ENCODE measurements around the gene CKAP5.
"Not testable (repeated sequence)": the region's sequence is repeated elsewhere in the genome, so short reads cannot be mapped to it uniquely, and the experiment has no call there.

The CKAP5 gene

DNA sequence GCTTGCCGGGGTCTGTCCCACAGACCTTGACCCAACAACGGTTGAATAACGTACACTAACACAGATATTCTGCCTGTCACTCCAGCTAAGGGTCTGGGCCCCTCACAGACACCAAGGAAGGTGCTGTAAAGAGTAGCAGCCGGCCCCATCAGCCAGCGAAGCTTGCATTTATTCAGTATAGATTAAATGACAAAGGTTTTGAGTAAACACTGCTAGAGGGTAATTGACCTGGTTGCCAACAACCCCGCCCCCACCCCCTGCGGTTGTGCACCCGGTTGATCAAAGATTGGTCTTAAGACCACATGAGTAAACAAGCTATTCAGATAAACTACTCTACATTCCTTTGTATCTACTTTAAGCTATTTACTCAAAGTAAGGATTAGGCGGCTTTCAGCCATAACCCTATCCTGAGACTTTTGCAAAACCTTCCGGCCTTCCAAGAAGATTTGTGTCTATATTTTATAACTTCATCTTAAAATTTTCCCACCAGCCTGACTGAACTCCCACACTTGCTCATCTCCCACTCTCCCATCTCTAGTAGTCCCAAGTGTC, 4.8 kb upstream of the CKAP5 start:
- DNase-seq = no peak

DNA sequence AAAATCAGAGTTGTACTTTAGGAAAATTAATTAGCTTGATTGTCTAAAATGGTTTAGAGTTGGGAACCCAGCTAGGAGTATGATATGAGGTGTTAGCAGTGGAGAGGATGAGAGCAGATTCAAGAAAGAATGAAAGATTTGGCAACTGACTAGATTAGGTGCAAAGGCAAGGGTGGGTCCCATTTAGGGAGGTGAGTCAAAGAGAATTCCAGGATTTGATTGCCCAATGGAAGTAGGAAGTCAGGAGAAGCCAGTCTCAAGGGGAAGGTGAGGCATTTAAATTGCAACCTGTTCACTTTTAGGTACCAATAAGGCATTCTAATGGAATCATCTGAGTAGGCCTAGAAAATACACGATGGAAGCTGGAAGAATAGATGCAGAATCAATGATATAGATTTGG, 3.6 kb upstream of the CKAP5 start:
- DNase-seq = no peak

DNA sequence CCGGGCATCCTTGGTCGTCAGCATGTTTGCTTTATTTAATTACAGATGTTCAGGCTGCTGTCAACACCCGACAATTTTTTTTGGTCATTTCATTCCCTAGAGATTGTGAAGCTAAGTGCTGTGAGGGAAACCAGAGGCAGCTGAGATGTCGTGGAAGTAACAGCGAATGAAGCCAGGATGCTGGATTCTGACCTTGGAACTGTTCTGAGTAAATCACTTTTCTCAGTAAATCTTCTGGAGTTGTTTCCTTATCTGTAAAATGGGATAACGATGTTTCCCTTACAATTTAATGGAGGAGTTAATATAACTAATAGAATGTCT, 390 bp upstream of the CKAP5 start:
- no peak for DNase-seq

DNA sequence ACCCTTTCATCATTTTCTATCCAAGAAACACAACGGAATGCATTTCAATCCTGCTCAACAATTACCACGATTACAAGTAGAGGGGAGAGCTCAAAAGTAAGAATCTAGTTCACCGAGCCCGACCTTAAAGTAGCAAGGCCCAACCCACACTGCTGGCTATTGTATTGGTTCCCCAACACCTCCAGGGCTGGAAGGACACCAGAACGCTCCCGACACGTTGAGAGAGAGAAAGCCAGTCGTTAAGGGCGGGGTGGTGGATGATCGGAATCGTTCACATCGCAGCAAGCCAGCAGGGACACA, 690 bp downstream of the CKAP5 start:
- DNase-seq = no peak

DNA sequence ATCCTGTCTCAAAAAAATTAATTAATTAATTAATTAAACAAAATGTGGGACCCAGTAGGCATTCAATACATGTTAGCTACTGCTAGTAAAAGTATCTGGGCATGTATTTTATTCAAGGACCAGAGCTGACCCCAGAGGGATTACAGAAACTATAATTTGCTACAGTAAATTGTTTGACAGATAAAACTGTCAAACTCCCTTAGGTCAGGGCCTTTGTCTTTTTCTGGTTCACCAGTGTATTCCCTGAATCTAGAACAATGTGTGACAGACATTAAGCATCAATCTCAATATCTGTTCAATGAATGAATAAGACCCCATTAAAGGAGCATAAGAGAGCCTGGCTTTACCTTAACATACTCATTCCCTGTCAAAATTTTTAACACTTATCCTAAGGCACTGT, 6.0 kb downstream of the CKAP5 start:
- no peak for DNase-seq

DNA sequence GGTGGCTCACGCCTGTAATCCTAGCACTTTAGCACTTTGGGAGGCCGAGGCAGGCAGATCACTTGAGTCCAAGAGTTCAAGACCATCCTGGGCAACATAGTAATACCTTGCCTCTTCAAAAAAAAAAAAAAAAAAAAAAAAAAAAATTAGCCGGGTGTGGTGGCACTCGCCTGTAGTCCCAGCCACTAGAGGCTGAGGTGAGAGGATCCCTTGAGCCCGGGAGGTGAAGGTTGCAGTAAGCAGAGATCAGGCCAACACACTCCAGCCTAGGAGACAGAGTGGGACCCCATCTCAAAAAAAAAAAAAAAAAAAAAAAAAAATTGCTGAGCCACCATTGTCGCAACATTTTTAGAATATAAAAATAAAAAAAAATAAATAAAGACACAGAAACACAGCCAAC, 7.6 kb downstream of the CKAP5 start:
- no peak for DNase-seq

DNA sequence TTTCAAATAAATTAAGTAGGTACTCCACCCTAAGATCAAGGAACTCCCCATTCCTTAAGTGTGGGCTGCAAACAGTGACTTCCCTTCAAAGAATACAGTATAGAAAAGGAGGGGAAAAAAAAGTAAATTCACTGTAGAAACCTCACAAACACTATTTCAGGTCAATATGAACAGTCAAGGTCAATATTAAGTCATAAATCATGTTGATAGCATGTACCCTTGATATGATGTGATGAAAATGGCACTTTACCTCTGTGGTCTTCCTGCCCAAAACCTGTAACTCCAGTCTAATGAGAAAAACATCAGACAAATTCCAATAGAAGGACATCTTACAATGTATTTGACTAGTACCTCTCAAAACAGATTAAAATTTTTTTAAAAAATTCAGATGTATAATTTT, 8.2 kb downstream of the CKAP5 start:
- DNase-seq = no peak

DNA sequence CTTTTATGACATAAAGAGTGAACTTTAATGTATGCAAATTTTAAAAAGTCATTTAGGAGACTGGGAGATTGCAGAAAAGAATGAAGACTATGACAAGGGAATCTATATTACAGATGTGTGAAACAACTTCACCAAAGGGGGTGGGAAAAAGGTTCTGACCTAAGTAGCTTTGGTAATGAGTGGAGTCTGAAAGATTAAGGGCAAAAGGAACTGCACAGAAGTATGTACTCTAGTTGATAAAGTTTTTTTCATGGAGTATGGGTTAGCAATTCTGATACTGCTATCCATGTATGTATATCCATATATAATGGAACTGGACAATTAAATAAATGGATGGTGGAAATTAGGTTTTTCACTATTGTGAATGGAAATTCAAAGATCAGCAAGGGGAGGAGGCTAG, 9.2 kb downstream of the CKAP5 start:
- DNase-seq = no peak

DNA sequence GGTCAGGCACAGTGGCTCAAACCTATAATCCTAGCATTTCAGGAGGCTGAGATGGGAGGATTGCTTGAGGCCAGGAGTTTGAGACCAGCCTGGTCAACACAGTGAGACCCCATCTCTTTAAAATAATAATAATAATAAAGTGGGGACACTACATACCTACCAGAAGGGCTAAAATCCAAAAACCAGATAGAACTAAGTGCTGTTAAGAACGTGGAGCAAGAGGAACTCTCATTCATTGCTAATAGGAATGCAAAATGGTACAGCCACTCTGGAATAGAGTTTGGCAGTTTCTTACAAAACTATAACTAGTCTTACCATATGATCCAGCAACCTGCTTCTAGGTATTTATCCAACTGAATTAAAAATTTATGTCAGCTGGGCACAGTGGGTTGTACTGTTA, 9.6 kb downstream of the CKAP5 start:
- no peak for DNase-seq

DNA sequence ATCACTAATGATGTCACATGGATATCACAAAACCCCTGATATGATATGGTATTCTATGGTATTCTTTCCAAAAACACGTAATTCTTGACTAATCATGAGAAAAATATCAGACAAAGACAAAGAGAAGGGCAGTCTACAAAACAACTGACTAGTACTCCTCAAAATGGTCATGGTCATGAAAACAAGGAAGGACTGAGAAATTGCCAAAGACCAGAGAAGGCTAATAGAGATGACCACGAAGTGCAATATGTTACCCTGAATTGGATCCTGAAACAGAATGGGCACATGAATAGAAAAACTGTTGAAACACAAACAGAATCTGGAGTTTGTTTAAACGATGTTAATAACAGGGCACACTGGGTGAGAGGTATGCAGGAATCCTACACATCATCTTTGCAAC, 10.2 kb downstream of the CKAP5 start:
- no peak for DNase-seq

DNA sequence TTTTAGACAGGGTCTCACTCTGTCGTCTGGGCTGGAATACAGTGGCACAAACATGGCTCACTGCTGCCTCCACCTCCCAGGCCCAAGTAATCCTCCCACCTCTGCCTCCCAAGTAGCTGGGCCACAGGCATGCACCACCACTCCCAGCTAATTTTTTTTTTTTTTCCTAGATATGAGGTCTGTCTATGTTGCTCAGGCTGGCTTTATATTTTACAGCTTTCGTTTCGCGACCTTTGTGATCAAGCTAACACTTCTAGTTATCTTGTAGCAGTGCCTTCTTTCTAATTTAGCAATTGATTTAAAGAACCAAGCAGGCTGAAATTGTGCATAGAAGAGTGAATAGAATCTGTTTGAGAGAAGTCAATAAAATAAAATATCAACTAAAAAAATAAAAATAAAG, 11.3 kb downstream of the CKAP5 start:
- no peak for DNase-seq

DNA sequence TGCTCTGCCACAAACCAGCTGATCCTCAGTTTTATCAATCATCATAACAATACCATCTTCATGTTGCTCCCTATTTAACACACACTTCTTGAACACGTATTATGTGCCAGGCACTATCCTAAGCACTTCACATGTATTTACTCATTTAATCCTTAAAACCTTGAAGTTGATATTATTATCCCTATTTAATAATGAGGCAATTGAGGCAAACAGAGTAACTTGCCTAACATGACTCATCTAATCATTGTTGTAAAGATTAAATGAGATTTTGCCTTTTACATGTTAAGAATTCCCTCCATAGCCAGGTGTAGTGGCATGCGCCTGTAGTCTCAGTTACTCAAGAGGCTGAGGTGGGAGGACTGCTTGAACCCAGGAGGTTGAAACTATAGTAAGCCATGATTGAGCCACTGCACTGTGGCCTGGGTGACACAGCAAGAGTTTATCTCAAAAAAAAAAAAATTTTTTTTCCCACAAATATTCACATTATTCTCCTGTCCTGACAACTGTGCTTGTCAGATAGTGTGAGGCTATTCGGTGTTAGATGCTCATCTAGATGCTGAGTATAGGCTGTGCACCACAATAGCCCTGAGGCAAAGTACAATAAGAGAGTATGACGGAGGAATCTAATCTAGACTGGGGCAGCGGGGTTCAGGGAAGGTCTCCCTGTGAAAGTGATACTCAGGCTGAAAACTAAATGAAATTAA, 13.4 kb downstream of the CKAP5 start:
- no peak for DNase-seq

DNA sequence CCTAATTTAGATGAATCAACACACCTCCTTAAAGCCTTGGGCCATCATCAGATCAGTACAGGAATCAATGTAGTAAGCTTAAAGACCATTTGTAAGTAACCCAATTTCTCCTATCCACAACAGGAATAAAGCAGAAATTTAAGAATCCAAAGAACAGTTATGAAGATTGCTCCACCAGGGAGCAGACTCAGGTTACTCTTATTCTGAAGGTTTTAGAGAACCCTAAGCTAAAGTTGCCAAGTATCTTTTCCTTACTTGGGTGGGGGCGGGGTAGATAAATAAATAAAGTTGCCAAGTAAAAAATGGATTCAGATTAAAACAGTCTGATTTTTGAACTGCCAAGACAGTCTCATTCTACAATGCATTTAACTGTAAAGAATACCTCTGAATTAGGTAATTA, 18.1 kb downstream of the CKAP5 start:
- no peak for DNase-seq

DNA sequence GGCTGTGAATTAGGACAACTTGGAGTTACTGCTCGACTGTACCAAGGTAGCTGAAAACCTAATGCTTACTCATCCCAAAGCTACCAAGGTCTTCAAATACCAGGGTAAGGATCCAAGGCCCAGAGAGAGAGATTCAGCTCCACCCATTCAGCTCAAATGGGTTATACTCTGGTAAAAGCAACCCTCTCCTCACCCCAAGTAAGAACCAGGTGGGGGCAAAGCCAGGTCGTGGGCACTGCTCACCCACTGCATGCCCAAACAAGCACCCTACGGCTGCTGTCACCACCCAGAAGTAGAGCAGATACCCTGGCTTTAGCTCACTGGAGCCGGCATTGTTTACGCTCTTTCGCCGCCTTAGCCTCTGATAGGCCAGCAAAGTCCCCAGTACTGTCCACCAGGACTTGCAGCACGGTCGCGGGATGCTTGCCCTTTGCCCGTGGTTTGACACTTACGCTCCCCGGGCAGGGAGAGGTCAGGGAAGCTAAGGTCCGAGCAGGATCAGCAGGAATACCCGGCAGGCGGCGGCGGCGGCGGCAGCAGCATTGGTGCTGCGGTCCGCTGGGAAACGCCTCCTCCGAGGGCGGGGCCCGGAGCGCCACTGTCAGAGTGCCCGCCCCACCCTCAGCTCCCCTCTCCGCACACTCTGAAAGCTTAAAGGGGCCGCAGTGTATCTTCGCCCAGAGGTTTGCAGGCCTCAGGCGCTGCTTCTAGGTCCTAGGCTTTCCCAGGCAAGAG, 19.6 kb downstream of the CKAP5 start:
- DNase-seq = peak; percentile 60

DNA sequence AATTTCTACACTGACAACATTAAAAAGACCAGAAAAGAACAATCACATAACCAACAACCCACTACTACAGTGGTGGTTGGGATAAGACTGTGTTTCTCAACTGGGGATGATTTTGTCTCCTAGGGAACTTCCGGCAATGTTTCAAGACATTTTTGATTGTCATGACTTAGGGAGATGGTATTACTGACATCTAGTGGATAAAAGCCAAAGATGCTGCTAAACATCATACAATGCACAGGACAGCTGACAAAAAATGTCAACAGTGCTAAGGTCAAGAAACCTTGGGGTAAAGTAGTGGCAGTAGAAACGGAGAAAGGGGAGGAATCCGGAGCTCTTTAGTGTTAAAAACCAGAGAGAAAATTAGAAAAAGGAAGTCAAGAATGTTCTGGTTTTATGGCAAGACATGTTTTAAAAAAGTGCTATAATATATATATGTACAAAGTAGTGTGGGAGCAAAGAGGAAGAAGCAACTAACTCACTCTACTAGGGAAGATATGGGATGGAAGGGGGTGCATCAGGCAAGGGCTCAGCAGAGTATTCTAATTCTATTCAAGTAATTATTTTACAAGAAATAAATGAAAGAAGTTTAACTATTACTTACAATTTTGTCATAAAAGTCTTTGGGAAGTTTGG, 37.2 kb downstream of the CKAP5 start:
- peak; percentile 15 for DNase-seq

DNA sequence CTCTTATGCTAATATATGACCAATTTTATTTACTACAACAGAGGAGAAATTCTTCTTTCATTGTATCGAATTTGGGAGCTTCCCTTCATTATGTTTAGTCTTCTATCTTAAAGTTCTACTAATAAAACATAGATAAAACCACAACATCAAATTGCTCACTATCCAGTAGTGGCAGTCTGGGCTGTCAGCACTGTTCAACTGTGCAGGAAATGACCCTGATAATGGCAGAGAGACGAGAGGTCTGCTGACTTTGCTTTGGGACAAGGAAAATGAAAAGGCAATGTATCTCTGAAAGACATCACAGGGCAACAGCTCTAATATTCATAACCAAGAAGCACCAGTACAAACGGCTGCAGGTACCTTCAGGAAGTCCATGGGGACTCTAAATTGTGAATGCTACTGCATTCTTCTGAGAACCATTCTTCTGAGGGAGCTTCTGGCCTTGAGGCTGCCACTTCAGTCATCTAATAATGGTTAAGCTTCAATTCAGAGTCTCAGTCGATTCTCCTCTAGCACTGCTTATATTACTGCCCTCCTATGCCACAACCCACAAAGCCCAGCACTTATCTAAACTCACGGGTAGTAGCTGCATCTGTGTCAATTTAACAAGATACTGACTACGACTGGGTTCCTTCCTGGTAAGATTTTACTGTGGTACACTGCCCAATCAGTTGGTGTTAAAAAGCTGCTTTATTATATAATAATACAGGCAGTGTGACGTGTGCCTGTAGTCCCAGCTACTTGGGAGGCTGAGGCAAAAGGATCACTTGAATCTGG, 44.2 kb downstream of the CKAP5 start:
- DNase-seq = no peak

DNA sequence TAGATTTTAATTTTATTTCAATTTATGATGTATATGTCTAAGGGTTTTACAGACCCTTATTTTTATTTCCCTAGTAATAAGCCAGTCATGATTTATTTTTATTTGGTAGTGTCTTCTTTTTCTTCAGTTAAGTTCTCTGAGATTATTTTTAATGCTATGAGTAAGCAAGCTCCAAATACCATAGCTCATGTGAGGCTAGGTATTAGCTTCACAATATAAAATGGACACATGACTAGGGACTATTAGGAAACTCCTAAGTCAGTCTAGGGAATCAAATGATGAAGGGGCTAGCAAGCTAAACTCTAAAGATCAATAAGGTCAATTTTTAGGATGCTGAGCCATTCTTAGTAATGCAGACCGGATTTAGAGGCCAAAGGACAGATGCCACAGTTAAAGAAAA, 45.9 kb downstream of the CKAP5 start:
- no peak for DNase-seq

DNA sequence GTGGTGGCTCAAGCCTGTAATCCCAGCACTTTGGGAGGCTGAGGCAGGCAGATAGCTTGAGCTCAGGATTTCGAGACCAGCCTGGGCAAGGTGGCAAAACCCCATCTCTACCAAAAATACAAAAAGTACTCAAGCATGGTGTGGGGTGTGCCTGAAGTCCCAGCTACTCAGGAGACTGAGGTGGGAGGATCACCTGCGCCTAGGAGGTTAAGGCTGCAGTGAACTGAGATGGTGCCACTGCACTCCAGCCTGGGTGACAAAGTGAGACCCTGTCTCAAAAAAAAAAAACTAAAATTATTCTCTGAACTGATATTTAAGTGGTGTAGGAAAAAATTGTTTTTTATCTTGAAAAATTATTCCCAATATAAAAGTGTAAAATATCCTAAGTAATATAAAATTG, 46.4 kb downstream of the CKAP5 start:
- not testable (repeated sequence) for DNase-seq

DNA sequence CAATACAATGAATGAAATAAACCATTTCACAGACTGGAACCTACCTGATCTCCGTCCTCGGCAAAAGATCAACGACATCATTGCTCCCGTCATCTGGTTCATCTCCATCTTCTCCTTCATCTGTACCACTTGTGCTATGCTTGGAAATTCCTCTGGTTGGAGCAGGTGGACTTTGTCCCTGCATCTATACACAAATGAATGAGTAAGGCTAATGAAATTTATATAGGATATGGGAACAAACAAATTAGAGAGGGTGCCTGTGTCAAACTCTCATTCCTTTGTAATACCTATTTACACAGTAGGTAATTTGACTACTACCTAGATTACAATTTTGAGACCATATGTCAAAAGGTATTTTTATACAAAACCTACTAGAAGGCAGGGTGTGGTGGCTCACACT, 67.7 kb downstream of the CKAP5 start:
- DNase-seq = no peak

DNA sequence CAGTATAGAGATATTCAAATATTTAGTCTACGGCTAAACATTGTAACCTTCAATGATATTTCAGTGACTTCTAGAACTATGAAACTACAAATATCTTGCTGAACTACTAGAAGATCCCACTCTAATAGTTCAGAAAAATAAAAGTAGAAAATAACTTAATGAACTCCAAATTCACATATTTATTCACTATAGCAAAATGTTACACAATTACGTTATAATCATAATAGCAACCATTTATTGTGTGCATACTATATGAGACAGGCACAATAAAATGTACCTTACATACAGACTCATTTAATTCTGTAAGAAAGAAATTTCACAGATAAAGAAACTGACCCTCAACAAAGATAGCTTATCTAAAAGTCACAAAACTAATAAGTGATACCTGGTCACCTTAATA, 69.2 kb downstream of the CKAP5 start:
- no peak for DNase-seq

DNA sequence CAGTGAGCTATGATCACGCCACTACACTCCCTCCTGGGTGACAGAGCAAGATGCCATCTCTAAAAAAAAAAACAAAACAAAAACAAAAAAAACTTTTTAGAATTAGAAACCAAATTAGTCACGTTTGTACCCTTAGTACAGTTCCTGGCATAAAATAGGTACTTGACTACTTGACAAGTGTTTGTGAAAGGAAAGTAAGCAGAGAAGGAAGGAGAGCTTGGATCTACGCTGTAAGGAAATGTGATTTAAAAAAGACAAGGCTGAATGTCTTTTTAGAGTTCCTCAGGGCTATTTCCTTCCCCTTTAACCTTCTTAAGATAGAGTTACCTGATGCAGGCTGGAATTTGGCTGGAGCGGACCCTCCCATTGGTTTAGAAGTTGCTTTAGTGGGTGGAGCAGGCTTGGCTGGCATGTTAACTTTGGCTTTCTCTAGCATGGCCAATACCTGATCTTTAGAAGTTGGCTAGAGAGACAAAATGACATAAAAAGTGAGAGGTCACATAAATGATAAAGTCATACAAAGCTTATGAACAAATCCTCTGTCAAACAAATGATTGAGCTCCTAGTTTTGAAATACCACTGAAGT, 76.4 kb downstream of the CKAP5 start:
- no peak for DNase-seq

DNA sequence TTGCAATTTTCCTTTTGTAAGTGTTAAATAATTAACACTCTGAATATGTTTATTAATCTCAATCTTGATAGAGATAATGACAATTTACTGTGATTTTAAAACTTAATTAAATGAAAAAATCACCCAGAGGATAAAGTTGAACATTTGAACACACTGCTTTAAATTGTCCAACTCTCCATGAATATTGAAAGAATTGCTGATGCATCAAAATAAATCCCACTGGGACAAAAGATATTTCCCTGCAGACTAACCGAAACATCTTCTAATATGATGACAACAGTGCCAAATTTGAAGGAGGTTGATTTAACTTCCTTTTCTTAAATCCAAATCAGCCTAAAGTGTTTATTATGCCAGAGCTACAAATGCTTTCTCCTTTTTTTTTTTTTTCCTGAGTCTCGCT, 79.4 kb downstream of the CKAP5 start:
- no peak for DNase-seq

DNA sequence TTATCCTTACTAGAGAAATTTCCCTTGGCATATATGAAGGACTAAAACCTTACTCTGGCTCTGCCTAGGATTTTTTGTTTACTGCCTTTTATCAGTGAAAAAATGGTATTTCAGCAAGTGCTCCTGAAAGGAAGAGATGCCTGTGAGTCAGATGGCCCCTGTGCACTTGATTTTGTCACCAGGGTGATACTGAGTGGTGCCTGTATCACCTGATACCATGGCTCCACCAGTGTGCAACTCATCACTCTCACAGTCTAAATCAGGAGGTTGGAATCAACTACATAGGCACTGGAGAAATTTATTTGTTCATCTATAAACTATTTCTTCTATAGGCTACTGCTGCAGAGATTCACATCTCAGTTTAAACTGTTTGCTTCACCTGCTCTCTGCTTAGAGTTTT, 83.8 kb downstream of the CKAP5 start:
- DNase-seq = no peak
